NCI-H146 treated with DMSO at 0.1 percent for 48 hours (cell line): ENCODE measurements around the gene RHOG.

Experiments
- DNase-seq: peaks from one replicate; lab custom pipeline; 2025; ENCODE audit not compliant: unreplicated experiment; lab: John Stamatoyannopoulos, UW

RHOG gene

GRCh38 chr11:3860375-3860774, 19.6 kb upstream of the RHOG start:
- no peak for DNase-seq

- no peak for DNase-seq
Measured at GRCh38 chr11:3859373-3859881, 18.7 kb upstream of the RHOG start.

GRCh38 chr11:3857628-3858027, 16.9 kb upstream of the RHOG start:
- no peak for DNase-seq

GRCh38 chr11:3856856-3857553, 16.2 kb upstream of the RHOG start:
- DNase-seq: no peak

GRCh38 chr11:3855808-3856491, 15.2 kb upstream of the RHOG start:
- DNase-seq: peak; percentile 32

GRCh38 chr11:3854977-3855807, 14.4 kb upstream of the RHOG start, which contains the start of gene STIM1:
Gene STIM1, plus strand, starts transcription at chr11:3855664. Its CDS starts 607 bp downstream, at chr11:3856271.
- peak; percentile 82 for DNase-seq

- DNase-seq: no peak
Measured at GRCh38 chr11:3854660-3854976, 13.9 kb upstream of the RHOG start.

GRCh38 chr11:3853899-3854659, 13.3 kb upstream of the RHOG start:
- no peak for DNase-seq

- DNase-seq: no peak
Measured at GRCh38 chr11:3853545-3853842, 12.7 kb upstream of the RHOG start.

GRCh38 chr11:3849297-3849874, 8.6 kb upstream of the RHOG start:
- peak; percentile 36 for DNase-seq

GRCh38 chr11:3845670-3846069, 4.9 kb upstream of the RHOG start:
- DNase-seq: no peak

- DNase-seq: no peak
Measured at GRCh38 chr11:3845246-3845645, 4.5 kb upstream of the RHOG start.

GRCh38 chr11:3843326-3843725, 2.6 kb upstream of the RHOG start:
- no peak for DNase-seq

- peak; percentile 56 for DNase-seq
Measured at GRCh38 chr11:3841426-3842350, 929 bp upstream of the RHOG start.

- DNase-seq: no peak
Measured at GRCh38 chr11:3840004-3840869, 522 bp downstream of the RHOG start.

- DNase-seq: no peak
Measured at GRCh38 chr11:3838504-3838903, 2.3 kb downstream of the RHOG start.

GRCh38 chr11:3837793-3838192, 3.0 kb downstream of the RHOG start:
- DNase-seq: no peak

- DNase-seq: no peak
Measured at GRCh38 chr11:3836903-3837302, 3.9 kb downstream of the RHOG start.

GRCh38 chr11:3835751-3836150, 5.0 kb downstream of the RHOG start:
- no peak for DNase-seq
